GM12878 (cell line): ENCODE measurements around the gene MX1. TPM values are rescaled to one million over a fixed set of nuclear protein-coding genes. Genes with fewer than 3 reads are reported as not detected.

Experiments
- ATAC-seq: fragments of 200-7000 bp; cut with Tn5 transposase; 3 replicates; pipeline ENCODE4 v1.9.1; 2020; ENCODE audit warnings: mild to moderate bottlenecking, moderate library complexity
- BruUV-seq: library from RNA; stranded (reverse); fragments of 400-500 nt; replicated peaks from 2 replicates; lab custom pipeline; 2021; lab: Mats Ljungman, UMichigan
- CTCF ChIA-PET: fragments of 300-600 bp; sonication (Branson Sonifier 250); formaldehyde crosslinking; extraction: SDS; loops from one replicate; lab custom pipeline; 2021; ENCODE audit warnings: inconsistent platforms; lab: Yijun Ruan, JAX
- POLR2A ChIA-PET: fragments of 350-600 bp; formaldehyde crosslinking; extraction: SDS; loops from one replicate; lab custom pipeline; 2021; ENCODE audit warnings: inconsistent platforms; lab: Charles Lee
- RAD21 ChIA-PET: fragments of 300-600 bp; sonication (Branson Sonifier 250); formaldehyde crosslinking; loops from one replicate; lab custom pipeline; 2023; ENCODE audit warnings: antibody characterized with exemption; ENCODE audit not compliant: unreplicated experiment; lab: Charles Lee
- SMC1A ChIA-PET: fragments of 300-600 bp; sonication (Branson Sonifier 250); formaldehyde crosslinking; loops from one replicate; lab custom pipeline; 2023; ENCODE audit not compliant: unreplicated experiment, uncharacterized antibody; lab: Charles Lee
- DNase-seq: peaks from one replicate; pipeline ENCODE4 v3.0.0-alpha.2; 2011; ENCODE audit warnings: low read depth, low spot score
- FAIRE-seq: peaks from 3 replicates; lab custom pipeline; 2011; peaks lifted over from hg19 to GRCh38; lab: Jason Lieb, UNC
- H2AFZ ChIP-seq: 2 replicates; pipeline ENCODE4 v1.6.0; 2011; ENCODE audit warnings: low read depth, low read length, control low read depth; ENCODE audit not compliant: control insufficient read depth
- H3K27ac ChIP-seq: 2 replicates; pipeline ENCODE4 v1.5.1; 2011; ENCODE audit warnings: control low read depth; ENCODE audit not compliant: control insufficient read depth, insufficient read depth
- H3K27me3 ChIP-seq, 2 experiments: replicated peaks in 1 of 2; 2 replicates each; pipeline versions ENCODE4 v1.6.0 to v1.6.1; 2011; ENCODE audit warnings: low read length in 1 of 2; ENCODE audit not compliant: control insufficient read depth in 2 of 2, insufficient read depth in 2 of 2
- H3K36me3 ChIP-seq, 2 experiments: 2 replicates each; pipeline ENCODE4 v1.5.1; 2011; ENCODE audit warnings: low read length in 1 of 2; ENCODE audit not compliant: control insufficient read depth in 2 of 2, insufficient read depth in 2 of 2
- H3K4me1 ChIP-seq: 2 replicates; pipeline ENCODE4 v1.6.1; 2011; ENCODE audit warnings: mild to moderate bottlenecking, low read length, moderate library complexity, mixed read lengths; ENCODE audit not compliant: control insufficient read depth, insufficient read depth
- H3K4me2 ChIP-seq: 2 replicates; pipeline ENCODE4 v1.6.0; 2011; ENCODE audit warnings: control low read depth; ENCODE audit not compliant: control insufficient read depth, insufficient read depth
- H3K4me3 ChIP-seq: fragments of 200-600 bp; sonication (generic); 2 replicates; pipeline ENCODE4 v1.5.1; 2016
- H3K79me2 ChIP-seq: 2 replicates; pipeline ENCODE4 v1.6.0; 2011; ENCODE audit warnings: low read length; ENCODE audit not compliant: control insufficient read depth, insufficient read depth
- H3K9ac ChIP-seq: 2 replicates; pipeline ENCODE4 v1.8.0; 2011; ENCODE audit warnings: low read length, control low read depth, mixed read lengths; ENCODE audit not compliant: control insufficient read depth, insufficient read depth
- H3K9me3 ChIP-seq: replicated peaks from 3 replicates; pipeline ENCODE4 v1.5.1; 2011; ENCODE audit warnings: mild to moderate bottlenecking, low read length; ENCODE audit not compliant: control insufficient read depth, insufficient read depth
- H4K20me1 ChIP-seq: 2 replicates; pipeline ENCODE4 v1.6.0; 2011; ENCODE audit not compliant: control insufficient read depth, insufficient read depth
- ASH2L ChIP-seq: fragments of 300-600, 200-600 bp; sonication (generic); IDR thresholded peaks from 2 replicates; pipeline ENCODE4 v1.6.1; 2017; ENCODE audit warnings: low read depth, mild to moderate bottlenecking, borderline replicate concordance
- MYB ChIP-seq: fragments of 150-350 bp; IDR thresholded peaks from 2 replicates; pipeline ENCODE4 v1.6.1; 2014; ENCODE audit warnings: mild to moderate bottlenecking, low read depth, low read length, borderline replicate concordance
- NFYB ChIP-seq: IDR thresholded peaks from 2 replicates; pipeline ENCODE4 v1.6.1; 2011; ENCODE audit warnings: low read depth, mild to moderate bottlenecking, low read length, improper control_type of control experiment, moderate library complexity; ENCODE audit not compliant: insufficient read depth
- NR2C2 ChIP-seq: IDR thresholded peaks from 2 replicates; pipeline ENCODE4 v1.6.1; 2011; ENCODE audit warnings: borderline replicate concordance, low read depth; ENCODE audit not compliant: control insufficient read depth, insufficient read length
- POLR2A ChIP-seq: IDR thresholded peaks from 2 replicates; pipeline ENCODE4 v1.6.1; 2011; ENCODE audit warnings: low read depth, mild to moderate bottlenecking, low read length
- POLR2AphosphoS2 ChIP-seq: IDR thresholded peaks from 2 replicates; pipeline ENCODE4 v1.6.1; 2011; ENCODE audit warnings: low read depth, mild to moderate bottlenecking, low read length, improper control_type of control experiment, moderate library complexity
- RCOR1 ChIP-seq: conservative IDR thresholded peaks from 2 replicates; pipeline ENCODE4 v1.6.1; 2012; ENCODE audit warnings: low read depth, low read length, improper control_type of control experiment
- SIN3A ChIP-seq: IDR thresholded peaks from 2 replicates; pipeline ENCODE4 v1.6.1; 2012; ENCODE audit warnings: low read depth, low read length, improper control_type of control experiment
- SIX5 ChIP-seq: IDR thresholded peaks from 2 replicates; pipeline ENCODE4 v1.6.1; 2011; ENCODE audit warnings: mild to moderate bottlenecking, low read depth, low read length, moderate library complexity; ENCODE audit not compliant: severe bottlenecking
- SMAD5 ChIP-seq: IDR thresholded peaks from 2 replicates; pipeline ENCODE4 v1.6.1; 2016; ENCODE audit warnings: antibody characterized with exemption, low read depth
- SRF ChIP-seq, 2 experiments: IDR thresholded peaks; 2 replicates each; pipeline ENCODE4 v1.6.1; 2011; ENCODE audit warnings: low read depth in 2 of 2, low read length in 2 of 2, mild to moderate bottlenecking in 1 of 2, moderate library complexity in 1 of 2
- ZNF622 ChIP-seq: fragments of 450-650 bp; IDR thresholded peaks from 2 replicates; pipeline ENCODE4 v1.6.1; 2017; ENCODE audit warnings: mild to moderate bottlenecking, inconsistent platforms
- WGBS: methylation state at CpG from one replicate; pipeline ENCODE4 v1.1.6; 2016; ENCODE audit warnings: low lambda C conversion rate; ENCODE audit not compliant: insufficient replicate concordance, insufficient coverage; ENCODE audit errors: missing lambda C conversion rate; 5-methylcytosine and 5-hydroxymethylcytosine counted together
- in situ Hi-C: fragments of 300-500 bp; cut with MboI; formaldehyde crosslinking; loops from 9 replicates; pipeline ENCODE4 v1.14.3; 2018; ENCODE audit warnings: mixed read lengths
- intact Hi-C: fragments of 100-400 bp; cut with micrococcal nuclease; formaldehyde crosslinking; loops from one replicate; pipeline ENCODE4 v1.14.2; 2022; ENCODE audit not compliant: unreplicated experiment
- polyA plus RNA-seq, 11 experiments: library from polyadenylated mRNA; depleted of rRNA in 4 of 11; unstranded in 6 of 11; stranded (reverse) in 5 of 11; fragments of >200 nt; fragmentation: Nextera tagmentation in 4 of 11; fragmentation: Illumina TruSeq in 1 of 11; extraction: Ambion mirVana in 4 of 11; extraction: Trizol in 1 of 11; gene quantifications; 1 replicate in 1 of 11; 2 replicates in 10 of 11; pipeline versions ENCODE4 v1.2.1 to v1.2.3, GENCODE V29; 2011 to 2016; ENCODE audit warnings: inconsistent platforms in 2 of 11, missing spikeins in 2 of 11, low read depth in 1 of 11
- total RNA-seq, 4 experiments: library from RNA; depleted of rRNA in 3 of 4; stranded (reverse); fragments of >200 nt in 3 of 4; fragmentation: Illumina TruSeq in 1 of 4; extraction: Trizol in 1 of 4; gene quantifications; 2 replicates each; pipeline versions ENCODE4 v1.2.1 to v1.2.3, GENCODE V29; 2013 to 2021
- TF ChIP-seq, protein P1 (sequence below): fragments of 450-650 bp; IDR thresholded peaks from 2 replicates; pipeline ENCODE4 v1.6.1; 2017; ENCODE audit warnings: mild to moderate bottlenecking, moderate library complexity
- TF ChIP-seq, protein P2 (sequence below): fragments of 450-650 bp; IDR thresholded peaks from 2 replicates; pipeline ENCODE4 v1.6.1; 2016; ENCODE audit warnings: mild to moderate bottlenecking
- TF ChIP-seq, protein P3 (sequence below): IDR thresholded peaks from 2 replicates; pipeline ENCODE4 v1.6.1; 2011; ENCODE audit warnings: borderline replicate concordance, low read depth, mild to moderate bottlenecking, moderate library complexity, mixed read lengths, low read length; ENCODE audit not compliant: insufficient read depth; ENCODE audit errors: extremely low read length
- TF ChIP-seq, protein P4 (sequence below): fragments of 450-650 bp; IDR thresholded peaks from 2 replicates; pipeline ENCODE4 v1.6.1; 2018; ENCODE audit warnings: borderline replicate concordance, mild to moderate bottlenecking; ENCODE audit not compliant: partially characterized antibody

The MX1 gene
- total and polyA plus RNA-seq, 10 of the 15 experiments (the other 5 are each of a cell fraction or from before 2014, with no cell fraction given) = 75.9 to 385 (median 302) TPM

DNA sequence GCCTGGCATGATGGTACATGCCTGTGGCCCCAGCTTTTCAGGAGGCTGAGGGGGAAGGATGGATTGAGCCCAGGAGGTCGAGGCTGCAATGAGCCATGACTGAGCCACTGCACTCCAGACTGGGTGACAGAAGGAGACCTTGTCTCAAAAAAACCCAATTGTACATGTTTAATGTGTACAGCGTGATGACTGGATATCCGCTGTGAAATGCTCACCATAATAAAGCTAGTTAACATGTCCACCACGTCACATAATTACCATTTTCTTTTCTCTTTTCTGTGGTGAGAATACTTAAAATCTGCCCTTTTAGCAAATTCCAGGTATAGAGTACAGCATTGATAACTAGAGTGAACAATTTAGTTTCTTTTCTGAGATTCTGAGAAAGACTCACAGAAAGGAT is 57.9 kb downstream of the MX1 start:
- intact Hi-C loops (loop anchor here (5.0 kb wide), 1 partner anchor 118 kb away; no protein-coding TSS in a partner anchor), in situ Hi-C loops (no loop called here)
- H3K36me3 ChIP-seq = no peaks in the 10 kb centered on the region
- 28% methylated on average over 4 of the region's 4 CpGs for WGBS
- H3K27me3 ChIP-seq = no peaks in the 10 kb centered on the region
- no TSS peak for BruUV-seq
- ChIA-PET POLR2A (interaction anchor here (0.7 to 1.0 kb wide), 2 partner anchors 14 to 736 kb away, joined by 3 read pairs; no protein-coding TSS in a partner anchor), CTCF (interaction anchor here (1.0 to 2.9 kb wide), 2 partner anchors 75 to 201 kb away, joined by 3 to 16 read pairs; no protein-coding TSS in a partner anchor), SMC1A (interaction anchor here (0.7 to 1.4 kb wide), 2 partner anchors 12 to 104 kb away, joined by 3 to 5 read pairs; no protein-coding TSS in a partner anchor), RAD21 (no interaction called here)
- H3K9ac ChIP-seq = no peak overlapping the region
- no peak overlapping the region for H3K4me2 ChIP-seq
- FAIRE-seq (no peak), ATAC-seq (no peak), DNase-seq (no peak)
- H3K4me3 ChIP-seq = no peak overlapping the region
- H2AFZ ChIP-seq = no peak overlapping the region
- H3K79me2 ChIP-seq = no peaks in the 10 kb centered on the region
- no peaks in the 10 kb centered on the region for H3K9me3 ChIP-seq
- H3K27ac ChIP-seq = no peak overlapping the region
- H3K4me1 ChIP-seq = no peaks in the 10 kb centered on the region
- H4K20me1 ChIP-seq = no peaks in the 10 kb centered on the region
- TF ChIP-seq NFYB (no peak), SRF (IDR thresholded peaks at IDR 0.05; ENCODE audit: low read depth in 2 of 2, low read length in 2 of 2) (no peak), RCOR1 (no peak), SMAD5 (no peak), ASH2L (no peak), POLR2A (no peak), SIX5 (no peak), POLR2AphosphoS2 (no peak), SIN3A (no peak), NR2C2 (no peak), MYB (no peak), ZNF622 (no peak)
- TF ChIP-seq, protein P1, sequence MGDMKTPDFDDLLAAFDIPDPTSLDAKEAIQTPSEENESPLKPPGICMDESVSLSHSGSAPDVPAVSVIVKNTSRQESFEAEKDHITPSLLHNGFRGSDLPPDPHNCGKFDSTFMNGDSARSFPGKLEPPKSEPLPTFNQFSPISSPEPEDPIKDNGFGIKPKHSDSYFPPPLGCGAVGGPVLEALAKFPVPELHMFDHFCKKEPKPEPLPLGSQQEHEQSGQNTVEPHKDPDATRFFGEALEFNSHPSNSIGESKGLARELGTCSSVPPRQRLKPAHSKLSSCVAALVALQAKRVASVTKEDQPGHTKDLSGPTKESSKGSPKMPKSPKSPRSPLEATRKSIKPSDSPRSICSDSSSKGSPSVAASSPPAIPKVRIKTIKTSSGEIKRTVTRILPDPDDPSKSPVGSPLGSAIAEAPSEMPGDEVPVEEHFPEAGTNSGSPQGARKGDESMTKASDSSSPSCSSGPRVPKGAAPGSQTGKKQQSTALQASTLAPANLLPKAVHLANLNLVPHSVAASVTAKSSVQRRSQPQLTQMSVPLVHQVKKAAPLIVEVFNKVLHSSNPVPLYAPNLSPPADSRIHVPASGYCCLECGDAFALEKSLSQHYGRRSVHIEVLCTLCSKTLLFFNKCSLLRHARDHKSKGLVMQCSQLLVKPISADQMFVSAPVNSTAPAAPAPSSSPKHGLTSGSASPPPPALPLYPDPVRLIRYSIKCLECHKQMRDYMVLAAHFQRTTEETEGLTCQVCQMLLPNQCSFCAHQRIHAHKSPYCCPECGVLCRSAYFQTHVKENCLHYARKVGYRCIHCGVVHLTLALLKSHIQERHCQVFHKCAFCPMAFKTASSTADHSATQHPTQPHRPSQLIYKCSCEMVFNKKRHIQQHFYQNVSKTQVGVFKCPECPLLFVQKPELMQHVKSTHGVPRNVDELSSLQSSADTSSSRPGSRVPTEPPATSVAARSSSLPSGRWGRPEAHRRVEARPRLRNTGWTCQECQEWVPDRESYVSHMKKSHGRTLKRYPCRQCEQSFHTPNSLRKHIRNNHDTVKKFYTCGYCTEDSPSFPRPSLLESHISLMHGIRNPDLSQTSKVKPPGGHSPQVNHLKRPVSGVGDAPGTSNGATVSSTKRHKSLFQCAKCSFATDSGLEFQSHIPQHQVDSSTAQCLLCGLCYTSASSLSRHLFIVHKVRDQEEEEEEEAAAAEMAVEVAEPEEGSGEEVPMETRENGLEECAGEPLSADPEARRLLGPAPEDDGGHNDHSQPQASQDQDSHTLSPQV = no peak
- TF ChIP-seq, protein P2, sequence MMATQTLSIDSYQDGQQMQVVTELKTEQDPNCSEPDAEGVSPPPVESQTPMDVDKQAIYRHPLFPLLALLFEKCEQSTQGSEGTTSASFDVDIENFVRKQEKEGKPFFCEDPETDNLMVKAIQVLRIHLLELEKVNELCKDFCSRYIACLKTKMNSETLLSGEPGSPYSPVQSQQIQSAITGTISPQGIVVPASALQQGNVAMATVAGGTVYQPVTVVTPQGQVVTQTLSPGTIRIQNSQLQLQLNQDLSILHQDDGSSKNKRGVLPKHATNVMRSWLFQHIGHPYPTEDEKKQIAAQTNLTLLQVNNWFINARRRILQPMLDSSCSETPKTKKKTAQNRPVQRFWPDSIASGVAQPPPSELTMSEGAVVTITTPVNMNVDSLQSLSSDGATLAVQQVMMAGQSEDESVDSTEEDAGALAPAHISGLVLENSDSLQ = no peak
- TF ChIP-seq, protein P3, sequence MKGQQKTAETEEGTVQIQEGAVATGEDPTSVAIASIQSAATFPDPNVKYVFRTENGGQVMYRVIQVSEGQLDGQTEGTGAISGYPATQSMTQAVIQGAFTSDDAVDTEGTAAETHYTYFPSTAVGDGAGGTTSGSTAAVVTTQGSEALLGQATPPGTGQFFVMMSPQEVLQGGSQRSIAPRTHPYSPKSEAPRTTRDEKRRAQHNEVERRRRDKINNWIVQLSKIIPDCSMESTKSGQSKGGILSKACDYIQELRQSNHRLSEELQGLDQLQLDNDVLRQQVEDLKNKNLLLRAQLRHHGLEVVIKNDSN = no peak
- TF ChIP-seq, protein P4, sequence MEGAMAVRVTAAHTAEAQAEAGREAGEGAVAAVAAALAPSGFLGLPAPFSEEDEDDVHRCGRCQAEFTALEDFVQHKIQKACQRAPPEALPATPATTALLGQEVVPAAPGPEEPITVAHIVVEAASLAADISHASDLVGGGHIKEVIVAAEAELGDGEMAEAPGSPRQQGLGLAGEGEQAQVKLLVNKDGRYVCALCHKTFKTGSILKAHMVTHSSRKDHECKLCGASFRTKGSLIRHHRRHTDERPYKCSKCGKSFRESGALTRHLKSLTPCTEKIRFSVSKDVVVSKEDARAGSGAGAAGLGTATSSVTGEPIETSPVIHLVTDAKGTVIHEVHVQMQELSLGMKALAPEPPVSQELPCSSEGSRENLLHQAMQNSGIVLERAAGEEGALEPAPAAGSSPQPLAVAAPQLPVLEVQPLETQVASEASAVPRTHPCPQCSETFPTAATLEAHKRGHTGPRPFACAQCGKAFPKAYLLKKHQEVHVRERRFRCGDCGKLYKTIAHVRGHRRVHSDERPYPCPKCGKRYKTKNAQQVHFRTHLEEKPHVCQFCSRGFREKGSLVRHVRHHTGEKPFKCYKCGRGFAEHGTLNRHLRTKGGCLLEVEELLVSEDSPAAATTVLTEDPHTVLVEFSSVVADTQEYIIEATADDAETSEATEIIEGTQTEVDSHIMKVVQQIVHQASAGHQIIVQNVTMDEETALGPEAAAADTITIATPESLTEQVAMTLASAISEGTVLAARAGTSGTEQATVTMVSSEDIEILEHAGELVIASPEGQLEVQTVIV = no peak
